Kidney (tissue), 14 donors: ENCODE results near the gene VDR. TPM values are rescaled to one million over a fixed set of nuclear protein-coding genes. Genes with fewer than 3 reads are reported as not detected.

Source experiments
- DNase-seq, 5 donors: peaks; one replicate each; pipeline ENCODE4 v3.0.0-alpha.2; 2013 to 2020
- FAIRE-seq: peaks from 2 replicates; lab custom pipeline; 2012; peaks lifted over from hg19 to GRCh38; lab: Jason Lieb, UNC
- H3K27ac ChIP-seq, 2 donors: one replicate each; pipeline ENCODE4 v1.7.0; 2013; ENCODE audit warnings: low read depth in 2 of 2, low read length in 2 of 2, inconsistent platforms in 1 of 2
- H3K27me3 ChIP-seq: one replicate; pipeline ENCODE4 v1.7.1; 2013; ENCODE audit warnings: low read length, inconsistent platforms; ENCODE audit not compliant: control insufficient read depth, insufficient read depth
- H3K36me3 ChIP-seq, 3 donors: one replicate each; pipeline versions ENCODE4 v1.7.0 to v1.7.1; 2013; ENCODE audit warnings: low read length in 3 of 3, control low read depth in 1 of 3, inconsistent platforms in 1 of 3; ENCODE audit not compliant: insufficient read depth in 3 of 3, control insufficient read depth in 2 of 3
- H3K4me1 ChIP-seq, 3 donors: one replicate each; pipeline versions ENCODE4 v1.7.0 to v1.7.1; 2013; ENCODE audit warnings: low read length in 3 of 3, inconsistent platforms in 1 of 3, low read depth in 1 of 3; ENCODE audit not compliant: control insufficient read depth in 2 of 3, insufficient read depth in 2 of 3
- H3K4me3 ChIP-seq, 3 donors: one replicate each; pipeline versions ENCODE4 v1.7.0 to v1.8.1; 2013; ENCODE audit warnings: low read length in 3 of 3, control low read depth in 1 of 3, inconsistent platforms in 1 of 3
- H3K9ac ChIP-seq, 3 donors: one replicate each; pipeline versions ENCODE4 v1.7.0 to v1.7.1; 2013; ENCODE audit warnings: low read length in 3 of 3, control low read depth in 1 of 3, inconsistent platforms in 1 of 3
- H3K9me3 ChIP-seq, 3 donors: one replicate each; pipeline versions ENCODE4 v1.7.0 to v1.7.1; 2013; ENCODE audit warnings: low read length in 3 of 3, control low read depth in 1 of 3, inconsistent platforms in 1 of 3; ENCODE audit not compliant: control insufficient read depth in 2 of 3, insufficient read depth in 1 of 3
- CTCF ChIP-seq: IDR thresholded peaks from 3 replicates; pipeline ENCODE4 v1.5.1; 2012; ENCODE audit warnings: mild to moderate bottlenecking, moderate library complexity, borderline replicate concordance; ENCODE audit not compliant: insufficient read depth; ENCODE audit errors: extremely low read depth
- intact Hi-C: fragments of 100-400 bp; cut with DNase I; formaldehyde crosslinking; loops from one replicate; pipeline ENCODE4 v1.11.1; 2022
- polyA plus RNA-seq: library from polyadenylated mRNA; stranded (reverse); fragments of 350-450 nt; fragmentation: Illumina TruSeq; extraction: RNeasy Lipid Tissue Mini Kit (QIAGEN cat#74804); gene quantifications from one replicate; pipeline ENCODE4 v1.2.3, GENCODE V29; 2014; ENCODE audit warnings: low read depth, low replicate concordance; ENCODE audit not compliant: insufficient read depth
- total RNA-seq: library from RNA; stranded (reverse); fragmentation: NEBNext Ultra II Directional; extraction: Animal tissue kit (Norgen Biotek cat#: 25700); gene quantifications from one replicate; pipeline ENCODE4 v1.2.1, GENCODE V29; 2021
- donor health status: control.
- donor health status: control.
- donor health status: control.
- donor health status: control.
- donor health status: control.
- donor health status: DM: yes; HTN: yes; CAD: no.
- donor health status: Normal renal cell carcinoma (clear cell type).

The VDR gene
- total and polyA plus RNA-seq, 2 donors from 2014 or later: 14.8 to 19.1 TPM

DNA sequence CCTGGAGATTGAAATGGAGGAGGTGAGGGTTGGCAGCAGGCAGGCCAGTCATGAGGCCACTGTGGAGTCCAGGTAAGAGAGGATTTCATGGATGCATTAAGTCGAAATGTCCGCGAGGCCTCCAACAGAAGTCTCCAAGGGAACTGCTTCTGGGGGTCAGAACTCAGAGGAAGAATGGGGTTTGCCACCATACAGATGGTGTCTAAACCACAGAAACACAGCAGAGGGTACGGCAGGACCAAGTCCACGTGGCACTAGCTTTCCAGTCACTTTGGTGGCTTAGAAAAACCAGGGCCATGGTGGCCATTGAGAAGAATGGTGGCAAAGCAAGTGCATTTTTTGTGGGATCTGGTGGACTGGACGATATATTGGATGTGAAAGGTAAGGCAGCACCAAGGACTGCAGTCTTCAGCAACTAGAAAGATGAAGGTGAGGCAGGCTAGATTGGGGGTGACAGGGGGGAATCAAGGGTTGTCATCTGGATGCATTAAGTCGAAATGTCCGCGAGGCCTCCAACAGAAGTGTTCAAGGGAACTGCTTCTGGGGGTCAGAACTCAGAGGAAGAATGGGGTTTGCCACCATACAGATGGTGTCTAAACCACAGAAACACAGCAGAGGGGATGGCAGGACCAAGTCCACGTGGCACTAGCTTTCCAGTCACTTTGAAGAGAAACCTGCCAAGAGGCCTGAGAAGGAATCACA is 36.1 kb upstream of the VDR start:
- FAIRE-seq (no peak), DNase-seq (no peak)
- H3K27me3 ChIP-seq: no peaks in the 10 kb centered on the region
- intact Hi-C loops: no loop called here
- no peaks in the 10 kb centered on the region for H3K36me3 ChIP-seq
- peak overlapping the region; percentile 33 to 55 for H3K27ac ChIP-seq
- H3K4me1 ChIP-seq: peaks cover 0 to 27% (median 11%) of the 10 kb centered on the region in 3 donors
- H3K9me3 ChIP-seq: no peaks in the 10 kb centered on the region
- peak overlapping the region in 1 of 3 donors; percentile 54 for H3K4me3 ChIP-seq
- no peak for TF ChIP-seq CTCF
- H3K9ac ChIP-seq: no peak overlapping the region

GRCh38 chr12:47939009-47939601 is 34.3 kb upstream of the VDR start:
- Histone ChIP-seq H3K27ac (no peak overlapping the region), H3K9ac (no peak overlapping the region), H3K36me3 (no peaks in the 10 kb centered on the region), H3K4me1 (peaks cover 0 to 28% (median 17%) of the 10 kb centered on the region in 3 donors), H3K4me3 (no peak overlapping the region), H3K27me3 (no peaks in the 10 kb centered on the region), H3K9me3 (no peaks in the 10 kb centered on the region)
- TF ChIP-seq CTCF: no peak
- DNase-seq: no peak
- FAIRE-seq: no peak
- intact Hi-C loops: no loop called here

- H3K9me3 ChIP-seq: no peaks in the 10 kb centered on the region
- DNase-seq (no peak), FAIRE-seq (no peak)
- intact Hi-C loops: no loop called here
- no peaks in the 10 kb centered on the region for H3K27me3 ChIP-seq
- no peak overlapping the region for H3K9ac ChIP-seq
- no peak overlapping the region for H3K4me3 ChIP-seq
- no peaks in the 10 kb centered on the region for H3K36me3 ChIP-seq
- no peak for TF ChIP-seq CTCF
- H3K27ac ChIP-seq: no peak overlapping the region
- H3K4me1 ChIP-seq: peaks cover 0 to 28% (median 17%) of the 10 kb centered on the region in 3 donors
Measured at GRCh38 chr12:47938594-47938993, 33.8 kb upstream of the VDR start.
